Measurements from ENCODE around the gene TSHR. TPM values are rescaled to one million over a fixed set of nuclear protein-coding genes. Genes with fewer than 3 reads are reported as not detected.
A peak's percentile ranks its signal among the peaks of the same experiment; 100 is the strongest.

TSHR gene
- total RNA-seq, 1 experiment from 2014 or later, result 0.20 TPM

- Histone ChIP-seq H3K36me3 (no peaks in the 10 kb centered on the region), H3K9me3 (no peaks in the 10 kb centered on the region), H3K27me3 (no peaks in the 10 kb centered on the region), H3K4me3 (no peak overlapping the region)
- DNase-seq, result no peak
Observed at GRCh38 chr14:81129242-81129641, 173.8 kb downstream of the TSHR start.

GRCh38 chr14:81132468-81132867, 177.0 kb downstream of the TSHR start:
- H3K4me3 ChIP-seq, result no peak overlapping the region
- DNase-seq, result no peak
- H3K27me3 ChIP-seq, result no peaks in the 10 kb centered on the region
- no peaks in the 10 kb centered on the region for H3K36me3 ChIP-seq
- no peaks in the 10 kb centered on the region for H3K9me3 ChIP-seq

- Histone ChIP-seq H3K4me3 (no peak overlapping the region), H3K27me3 (no peaks in the 10 kb centered on the region), H3K9me3 (no peaks in the 10 kb centered on the region), H3K36me3 (no peaks in the 10 kb centered on the region)
- no peak for DNase-seq
Observed at GRCh38 chr14:81133400-81133799, 178.0 kb downstream of the TSHR start.

- peak; percentile 66 for DNase-seq
- H3K4me3 ChIP-seq, result no peak overlapping the region
- H3K36me3 ChIP-seq, result no peaks in the 10 kb centered on the region
- H3K9me3 ChIP-seq, result no peaks in the 10 kb centered on the region
- no peaks in the 10 kb centered on the region for H3K27me3 ChIP-seq
Observed at GRCh38 chr14:81137316-81137715, 181.9 kb downstream of the TSHR start.

- no peaks in the 10 kb centered on the region for H3K9me3 ChIP-seq
- H3K27me3 ChIP-seq, result no peaks in the 10 kb centered on the region
- H3K4me3 ChIP-seq, result no peak overlapping the region
- no peak for DNase-seq
- no peaks in the 10 kb centered on the region for H3K36me3 ChIP-seq
Observed at GRCh38 chr14:81138429-81138828, 183.0 kb downstream of the TSHR start.

- DNase-seq, result no peak
- H3K36me3 ChIP-seq, result no peaks in the 10 kb centered on the region
- no peaks in the 10 kb centered on the region for H3K27me3 ChIP-seq
- H3K9me3 ChIP-seq, result no peaks in the 10 kb centered on the region
- no peak overlapping the region for H3K4me3 ChIP-seq
Observed at GRCh38 chr14:81141426-81141825, 186.0 kb downstream of the TSHR start.

GRCh38 chr14:81143793-81144192, 188.4 kb downstream of the TSHR start:
- DNase-seq, result no peak
- Histone ChIP-seq H3K27me3 (no peaks in the 10 kb centered on the region), H3K9me3 (no peaks in the 10 kb centered on the region), H3K4me3 (no peak overlapping the region), H3K36me3 (no peaks in the 10 kb centered on the region)

- Histone ChIP-seq H3K9me3 (no peaks in the 10 kb centered on the region), H3K36me3 (no peaks in the 10 kb centered on the region), H3K27me3 (no peaks in the 10 kb centered on the region), H3K4me3 (no peak overlapping the region)
- DNase-seq, result no peak
Observed at GRCh38 chr14:81144824-81145603, 189.6 kb downstream of the TSHR start.

- H3K27me3 ChIP-seq, result no peaks in the 10 kb centered on the region
- no peak for DNase-seq
- no peaks in the 10 kb centered on the region for H3K36me3 ChIP-seq
- H3K4me3 ChIP-seq, result no peak overlapping the region
- no peaks in the 10 kb centered on the region for H3K9me3 ChIP-seq
Observed at GRCh38 chr14:81147140-81147897, 191.9 kb downstream of the TSHR start.

GRCh38 chr14:81148635-81149034, 193.2 kb downstream of the TSHR start:
- no peak for DNase-seq

GRCh38 chr14:81153187-81153586, 197.8 kb downstream of the TSHR start:
- no peak for DNase-seq
- H3K4me3 ChIP-seq, result no peak overlapping the region
- H3K36me3 ChIP-seq, result no peaks in the 10 kb centered on the region
- no peaks in the 10 kb centered on the region for H3K9me3 ChIP-seq
- H3K27me3 ChIP-seq, result no peaks in the 10 kb centered on the region

More at GRCh38 chr14:81148635-81149034, 193.2 kb downstream of the TSHR start:
- Histone ChIP-seq H3K9me3 (no peaks in the 10 kb centered on the region), H3K27me3 (no peaks in the 10 kb centered on the region), H3K36me3 (no peaks in the 10 kb centered on the region), H3K4me3 (no peak overlapping the region)

- no peaks in the 10 kb centered on the region for H3K9me3 ChIP-seq
- no peaks in the 10 kb centered on the region for H3K27me3 ChIP-seq
- no peaks in the 10 kb centered on the region for H3K36me3 ChIP-seq
- H3K4me3 ChIP-seq, result no peak overlapping the region
- no peak for DNase-seq
Observed at GRCh38 chr14:81157431-81157830, 202.0 kb downstream of the TSHR start.

GRCh38 chr14:81161088-81161487, 205.7 kb downstream of the TSHR start:
- no peaks in the 10 kb centered on the region for H3K36me3 ChIP-seq
- H3K4me3 ChIP-seq, result no peak overlapping the region
- no peaks in the 10 kb centered on the region for H3K27me3 ChIP-seq
- no peaks in the 10 kb centered on the region for H3K9me3 ChIP-seq
- no peak for DNase-seq

GRCh38 chr14:81161749-81162148, 206.3 kb downstream of the TSHR start:
- no peak for DNase-seq
- Histone ChIP-seq H3K4me3 (no peak overlapping the region), H3K36me3 (no peaks in the 10 kb centered on the region), H3K27me3 (no peaks in the 10 kb centered on the region), H3K9me3 (no peaks in the 10 kb centered on the region)

- Histone ChIP-seq H3K27me3 (no peaks in the 10 kb centered on the region), H3K36me3 (no peaks in the 10 kb centered on the region), H3K4me3 (no peak overlapping the region), H3K9me3 (no peaks in the 10 kb centered on the region)
- no peak for DNase-seq
Observed at GRCh38 chr14:81162941-81163340, 207.5 kb downstream of the TSHR start.

- DNase-seq, result peak; percentile 43
- no peak overlapping the region for H3K4me3 ChIP-seq
Observed at GRCh38 chr14:81164167-81164774, 208.8 kb downstream of the TSHR start.

GRCh38 chr14:81165188-81165587, 209.8 kb downstream of the TSHR start:
- no peak for DNase-seq
- Histone ChIP-seq H3K36me3 (no peaks in the 10 kb centered on the region), H3K4me3 (no peak overlapping the region), H3K27me3 (no peaks in the 10 kb centered on the region), H3K9me3 (no peaks in the 10 kb centered on the region)

More at GRCh38 chr14:81164167-81164774, 208.8 kb downstream of the TSHR start:
- no peaks in the 10 kb centered on the region for H3K9me3 ChIP-seq
- H3K27me3 ChIP-seq, result no peaks in the 10 kb centered on the region
- no peaks in the 10 kb centered on the region for H3K36me3 ChIP-seq
